ENCODE results near the gene GNB5.

DNA sequence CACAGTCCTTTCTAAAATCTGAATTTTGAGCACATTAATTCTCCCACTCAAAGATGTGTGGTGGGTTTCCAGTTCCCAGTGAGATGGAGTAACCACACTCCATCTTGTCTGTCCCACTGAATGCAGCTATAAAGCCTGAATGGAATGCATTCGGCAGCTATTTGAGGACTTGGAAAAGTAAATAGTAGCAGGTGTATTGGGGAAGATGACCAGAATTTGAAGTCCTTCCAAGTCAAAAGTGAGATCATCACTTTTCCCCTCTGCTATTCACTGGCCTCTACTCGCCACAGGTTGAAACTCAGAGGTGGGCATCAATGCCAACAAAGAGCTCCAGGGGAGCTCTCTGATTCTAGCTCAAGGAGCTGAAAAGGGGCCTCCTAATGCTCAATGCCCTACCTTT, 8.1 kb upstream of the GNB5 start:
- TF ChIP-seq, protein P1, sequence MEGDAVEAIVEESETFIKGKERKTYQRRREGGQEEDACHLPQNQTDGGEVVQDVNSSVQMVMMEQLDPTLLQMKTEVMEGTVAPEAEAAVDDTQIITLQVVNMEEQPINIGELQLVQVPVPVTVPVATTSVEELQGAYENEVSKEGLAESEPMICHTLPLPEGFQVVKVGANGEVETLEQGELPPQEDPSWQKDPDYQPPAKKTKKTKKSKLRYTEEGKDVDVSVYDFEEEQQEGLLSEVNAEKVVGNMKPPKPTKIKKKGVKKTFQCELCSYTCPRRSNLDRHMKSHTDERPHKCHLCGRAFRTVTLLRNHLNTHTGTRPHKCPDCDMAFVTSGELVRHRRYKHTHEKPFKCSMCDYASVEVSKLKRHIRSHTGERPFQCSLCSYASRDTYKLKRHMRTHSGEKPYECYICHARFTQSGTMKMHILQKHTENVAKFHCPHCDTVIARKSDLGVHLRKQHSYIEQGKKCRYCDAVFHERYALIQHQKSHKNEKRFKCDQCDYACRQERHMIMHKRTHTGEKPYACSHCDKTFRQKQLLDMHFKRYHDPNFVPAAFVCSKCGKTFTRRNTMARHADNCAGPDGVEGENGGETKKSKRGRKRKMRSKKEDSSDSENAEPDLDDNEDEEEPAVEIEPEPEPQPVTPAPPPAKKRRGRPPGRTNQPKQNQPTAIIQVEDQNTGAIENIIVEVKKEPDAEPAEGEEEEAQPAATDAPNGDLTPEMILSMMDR (IDR thresholded peaks at IDR 0.05 in 8 of 11, conservative IDR thresholded peaks at IDR 0.05 in 3 of 11), result no peak
- TF ChIP-seq POLR2AphosphoS5 (IDR thresholded peaks at IDR 0.05), result no peak
